ENCODE results near the gene SLC7A14.
A peak's percentile ranks its signal among the peaks of the same experiment; 100 is the strongest.

Gene SLC7A14

GRCh38 chr3:170585937-170586310 is at the start of gene SLC7A14:
TSS of gene SLC7A14 (minus strand) at chr3:170586075. CDS start at chr3:170526936, 59,139 bp downstream.
- no peak for DNase-seq (ENCODE audit: low spot score)

- DNase-seq (ENCODE audit: low spot score), result no peak
Observed at GRCh38 chr3:170635385-170635735, 49.5 kb upstream of the SLC7A14 start.

DNA sequence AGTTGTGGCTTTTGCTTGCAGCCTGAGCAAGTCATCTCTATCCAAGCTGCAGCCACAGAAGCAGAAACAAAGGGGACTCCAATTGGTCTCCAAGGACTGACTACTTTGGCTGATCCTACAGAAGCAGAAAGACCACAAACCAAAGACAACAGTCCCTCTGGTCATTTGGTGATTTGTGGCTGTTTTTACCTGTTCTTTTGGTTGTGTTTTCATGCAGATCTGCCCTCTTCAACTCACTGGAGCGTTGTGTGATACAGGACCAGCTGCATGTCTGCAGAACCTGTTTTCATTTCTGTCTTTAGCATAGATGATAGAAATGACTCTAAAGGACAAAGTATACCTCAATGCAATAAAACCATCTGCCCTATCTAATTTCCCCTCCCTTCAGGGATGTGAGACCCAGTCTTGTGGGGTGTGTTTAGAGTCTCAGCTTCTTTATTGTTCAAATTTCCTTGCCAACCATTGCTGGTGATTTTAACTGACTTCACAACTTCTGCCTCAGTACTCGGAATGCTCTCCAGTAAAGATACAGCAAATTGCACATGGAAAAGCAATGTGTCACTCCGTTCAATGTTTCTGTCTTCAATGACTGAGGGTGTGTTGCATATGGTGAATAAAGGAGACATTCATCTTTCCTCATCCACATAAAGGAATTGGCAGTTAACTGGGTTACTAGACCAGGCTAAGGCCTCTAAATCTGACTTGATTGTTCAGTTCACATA is 48.9 kb upstream of the SLC7A14 start:
- DNase-seq (ENCODE audit: low spot score), result no peak

- DNase-seq (ENCODE audit: low spot score), result no peak
Observed at GRCh38 chr3:170633573-170633972, 47.7 kb upstream of the SLC7A14 start.

DNA sequence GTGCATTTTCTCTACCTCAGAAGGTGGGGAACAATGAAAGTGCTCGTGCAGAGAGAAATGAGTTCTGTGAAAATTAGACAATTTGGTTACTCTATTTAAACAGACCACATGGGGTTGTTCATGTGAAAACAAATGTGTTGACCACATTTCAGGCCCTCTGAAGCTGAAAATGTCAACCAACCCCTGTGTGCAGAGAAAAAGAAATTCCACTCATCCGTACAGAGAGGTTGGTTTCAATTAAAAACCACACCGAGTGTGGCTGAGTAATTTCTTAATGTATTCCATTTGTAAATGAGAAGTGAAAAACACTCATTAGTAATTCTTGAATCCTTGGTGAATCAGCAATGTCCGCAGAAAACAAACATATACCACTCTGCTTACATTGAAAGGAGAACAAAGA is 46.9 kb upstream of the SLC7A14 start:
- peak; percentile 50 for DNase-seq (ENCODE audit: low spot score)

DNA sequence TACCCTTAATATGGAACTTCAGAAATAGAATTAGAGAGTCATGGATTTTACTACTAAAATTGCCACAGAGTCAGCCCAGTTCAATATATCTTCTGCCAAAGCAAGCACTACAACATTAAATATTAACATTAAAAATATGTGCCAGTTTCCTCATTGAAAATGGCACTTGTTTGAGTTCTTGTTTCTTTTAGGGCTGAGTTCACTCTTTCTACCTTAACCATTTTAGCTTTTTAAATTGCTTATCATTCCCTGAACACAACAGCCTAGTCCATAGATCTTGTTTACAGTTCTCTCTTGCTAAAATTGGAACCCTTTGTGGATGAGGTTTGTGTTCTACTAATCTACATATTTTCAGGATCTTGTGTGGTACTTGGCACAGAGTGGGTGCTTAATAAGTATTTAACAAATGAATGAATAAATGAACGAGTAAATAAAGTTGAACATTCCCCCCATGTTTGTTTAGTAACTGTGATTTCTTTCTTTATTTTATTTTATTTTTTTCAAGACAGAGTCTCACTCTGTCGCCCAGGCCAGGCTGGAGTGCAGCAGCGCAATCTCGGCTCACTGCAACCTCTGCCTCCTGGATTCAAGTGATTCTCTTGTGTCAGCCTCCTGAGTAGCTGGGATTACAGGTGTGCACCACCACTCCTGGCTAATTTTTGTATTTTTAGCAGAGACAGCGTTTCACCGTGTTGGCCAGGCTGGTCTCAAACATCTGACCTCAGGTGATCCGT is 46.0 kb upstream of the SLC7A14 start:
- no peak for DNase-seq (ENCODE audit: low spot score)

GRCh38 chr3:170623524-170623923 is 37.6 kb upstream of the SLC7A14 start:
- no peak for DNase-seq (ENCODE audit: low spot score)

DNA sequence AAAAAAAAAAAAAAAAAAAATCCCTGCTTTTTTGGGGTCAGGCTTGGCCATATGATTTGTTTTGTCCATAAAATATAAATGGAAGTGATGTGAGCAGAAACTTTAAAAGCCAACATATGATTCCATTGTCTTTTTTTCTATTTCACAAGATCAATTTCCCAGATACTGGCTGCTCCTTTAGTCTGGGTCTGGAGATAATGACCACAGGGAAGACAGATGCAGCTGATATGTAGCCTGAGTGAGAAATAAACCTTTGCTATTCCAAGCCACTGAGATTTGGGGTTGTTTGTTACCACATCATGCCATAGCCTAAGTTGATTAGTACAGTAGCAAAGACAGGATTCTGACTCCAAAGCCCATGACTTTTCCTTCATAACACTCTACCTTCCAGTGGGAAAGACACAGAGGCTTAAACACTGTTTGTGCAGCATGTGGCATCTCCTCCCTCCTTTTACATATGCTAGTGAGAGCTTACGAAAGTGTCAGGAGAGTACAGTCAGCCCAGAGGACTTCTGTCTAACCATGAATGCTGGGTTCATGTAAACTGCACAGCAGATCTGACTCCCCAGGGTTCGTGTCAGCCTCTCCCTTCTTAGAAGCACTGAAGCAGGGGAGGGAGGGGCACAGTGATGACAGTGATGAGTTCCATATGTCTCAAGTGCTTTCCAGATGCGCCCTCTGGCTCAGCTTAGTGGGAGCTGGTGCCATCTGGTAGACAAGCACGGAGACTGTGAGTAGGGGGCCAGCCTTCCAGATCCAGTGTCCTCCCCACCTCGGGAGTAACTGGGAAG is 36.7 kb upstream of the SLC7A14 start:
- no peak for DNase-seq (ENCODE audit: low spot score)

GRCh38 chr3:170621256-170621655 is 35.4 kb upstream of the SLC7A14 start:
- DNase-seq (ENCODE audit: low spot score), result peak; percentile 44

DNA sequence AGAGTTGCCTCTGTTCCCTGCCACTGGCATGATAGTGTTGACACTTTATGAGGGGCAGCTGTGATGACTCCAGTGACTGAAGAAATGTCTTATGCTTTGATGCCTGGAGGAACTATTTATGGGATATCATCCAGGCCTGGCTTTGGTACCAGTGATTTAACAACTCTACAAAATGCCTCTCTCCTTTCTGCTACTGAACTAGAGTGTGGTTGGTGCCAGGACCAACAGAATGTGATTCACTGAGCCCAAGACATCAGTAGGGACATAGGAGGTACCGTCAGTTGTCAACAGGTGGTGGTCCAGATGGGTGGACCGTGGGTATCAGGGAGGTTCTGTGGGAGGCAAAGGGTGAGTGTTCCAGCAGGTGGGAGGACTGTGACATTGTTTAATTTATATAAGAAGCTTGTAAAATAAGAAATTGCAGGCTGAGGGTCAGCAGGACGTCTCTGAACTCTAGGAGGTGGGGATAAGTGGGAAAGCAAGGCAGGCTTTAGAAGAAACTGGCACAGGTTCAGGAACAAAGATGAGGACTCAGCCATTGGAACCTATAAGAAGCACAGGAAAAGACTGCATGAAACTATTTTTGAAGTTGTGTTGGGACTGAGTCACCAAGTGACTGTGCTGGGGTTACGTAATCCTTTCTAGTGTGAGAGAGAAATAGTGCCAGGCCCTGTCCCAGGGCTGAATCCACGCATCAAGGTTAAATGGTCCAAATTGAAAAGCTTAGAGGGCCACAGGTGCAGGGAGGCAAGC is 28.5 kb upstream of the SLC7A14 start:
- DNase-seq (ENCODE audit: low spot score), result peak; percentile 85

GRCh38 chr3:170611751-170612150 is 25.9 kb upstream of the SLC7A14 start:
- no peak for DNase-seq (ENCODE audit: low spot score)

DNA sequence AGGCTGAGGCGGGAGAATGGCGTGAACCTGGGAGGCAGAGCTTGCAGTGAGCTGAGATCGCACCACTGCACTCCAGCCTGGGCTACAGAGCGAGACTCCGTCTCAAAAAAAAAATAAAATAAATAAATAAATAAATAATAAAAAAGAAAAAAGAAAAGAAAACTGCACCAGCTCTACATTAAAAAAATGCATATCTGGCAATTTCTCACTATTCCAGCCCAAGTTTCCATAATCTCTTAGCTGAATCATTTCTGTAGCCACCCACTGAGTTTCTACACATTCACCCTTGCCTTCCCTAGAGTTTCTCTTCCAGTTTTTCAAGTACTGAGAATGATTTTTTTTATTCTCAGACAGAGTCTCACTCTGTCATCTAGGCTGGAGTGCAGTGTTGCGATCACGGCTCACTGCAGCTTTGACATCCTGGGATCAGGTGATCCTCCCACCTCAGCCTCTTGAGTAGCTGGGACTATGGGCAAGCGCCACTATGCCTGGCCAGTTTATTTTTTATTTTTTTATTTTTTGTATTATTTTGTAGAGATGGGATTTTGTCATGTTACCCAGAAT is 24.5 kb upstream of the SLC7A14 start:
- DNase-seq (ENCODE audit: low spot score), result no peak

- DNase-seq (ENCODE audit: low spot score), result no peak
Observed at GRCh38 chr3:170608475-170608874, 22.6 kb upstream of the SLC7A14 start.

DNA sequence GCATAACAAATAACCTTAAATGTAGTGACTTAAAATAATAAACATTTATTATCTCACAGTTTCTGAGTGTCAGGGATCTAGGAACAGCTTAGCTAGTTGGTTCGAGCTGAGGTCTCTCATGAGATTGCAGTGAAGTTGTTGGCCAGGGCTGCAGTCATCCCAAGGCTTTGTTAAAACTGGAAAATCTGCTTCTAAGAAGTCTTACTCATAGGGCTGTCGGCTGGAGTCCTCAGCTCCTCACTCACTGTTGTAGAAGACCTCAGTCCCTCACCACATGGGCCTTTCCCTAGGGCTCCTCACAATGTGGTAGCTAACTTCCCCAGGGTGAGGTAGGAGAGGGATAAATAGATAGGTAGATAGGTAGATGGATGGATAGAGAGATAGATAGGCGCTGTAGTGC is 20.8 kb upstream of the SLC7A14 start:
- no peak for DNase-seq (ENCODE audit: low spot score)

DNA sequence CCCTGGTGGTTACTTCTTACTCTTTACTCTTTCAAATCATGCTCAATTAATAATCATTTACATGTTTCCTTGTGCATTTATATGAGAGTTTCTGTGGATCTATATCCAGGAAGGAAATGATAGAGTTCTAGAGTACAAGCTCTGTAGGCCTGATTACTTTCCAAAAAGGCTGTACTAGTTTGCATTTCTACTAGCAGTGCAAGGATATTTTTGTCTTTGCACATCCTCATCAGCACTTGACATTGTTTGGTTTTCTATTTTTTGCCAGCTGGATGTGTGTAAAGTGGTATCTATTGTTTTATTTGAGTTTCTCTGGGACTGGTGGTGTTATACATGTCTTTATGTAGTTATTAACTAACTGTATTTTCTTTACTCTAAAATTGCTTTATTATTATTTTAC is 19.6 kb upstream of the SLC7A14 start:
- no peak for DNase-seq (ENCODE audit: low spot score)

- no peak for DNase-seq (ENCODE audit: low spot score)
Observed at GRCh38 chr3:170603770-170604510, 18.1 kb upstream of the SLC7A14 start.

- DNase-seq (ENCODE audit: low spot score), result no peak
Observed at GRCh38 chr3:170602556-170602955, 16.7 kb upstream of the SLC7A14 start.

DNA sequence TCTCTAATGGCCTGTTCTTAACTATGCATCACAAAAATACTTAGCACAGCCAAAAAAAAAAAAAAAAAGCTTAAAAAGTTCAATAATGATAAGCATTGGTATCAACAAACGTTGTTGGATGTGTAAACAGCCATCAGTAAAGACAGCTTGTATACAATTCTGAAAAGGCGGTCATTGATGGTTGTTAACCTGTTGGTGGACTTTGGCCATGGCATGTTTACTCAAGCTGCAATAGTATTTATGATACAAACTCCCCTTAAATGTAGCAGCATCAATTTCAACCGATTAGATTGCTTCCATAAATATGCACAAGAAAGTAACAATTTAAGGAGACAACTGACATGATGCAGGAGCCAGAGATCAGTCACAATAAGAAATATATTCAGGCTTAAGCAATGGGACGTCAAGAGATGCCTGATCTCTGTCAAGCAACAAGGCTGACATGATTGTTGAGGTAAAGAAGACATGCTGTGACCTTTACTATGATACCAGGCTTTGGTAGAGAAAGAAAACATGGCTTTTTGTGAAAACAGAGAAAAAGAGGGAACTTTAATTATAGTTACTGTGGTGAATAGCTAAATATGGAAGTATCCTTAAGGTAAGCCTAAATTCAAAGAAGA is 14.2 kb upstream of the SLC7A14 start:
- no peak for DNase-seq (ENCODE audit: low spot score)

DNA sequence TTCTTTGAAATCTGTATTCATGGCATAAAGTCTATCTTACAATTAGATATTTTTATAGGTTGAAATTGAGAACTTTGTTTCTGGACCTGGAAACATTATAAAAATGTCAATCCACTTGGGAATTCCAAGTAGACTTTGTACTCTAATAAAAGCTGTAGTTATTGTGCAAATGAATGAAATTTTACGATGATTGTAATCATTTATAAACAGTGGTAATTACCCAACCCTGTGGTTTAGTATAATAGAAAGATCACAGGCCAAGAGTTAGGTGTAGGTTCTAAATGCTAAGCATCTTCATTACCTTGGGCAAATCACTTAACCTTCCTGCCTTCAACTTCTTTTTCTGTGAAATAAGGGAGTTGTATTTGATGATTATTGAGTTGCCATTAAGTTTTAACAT is 13.2 kb upstream of the SLC7A14 start:
- DNase-seq (ENCODE audit: low spot score), result no peak

- no peak for DNase-seq (ENCODE audit: low spot score)
Observed at GRCh38 chr3:170598091-170598502, 12.2 kb upstream of the SLC7A14 start.

DNA sequence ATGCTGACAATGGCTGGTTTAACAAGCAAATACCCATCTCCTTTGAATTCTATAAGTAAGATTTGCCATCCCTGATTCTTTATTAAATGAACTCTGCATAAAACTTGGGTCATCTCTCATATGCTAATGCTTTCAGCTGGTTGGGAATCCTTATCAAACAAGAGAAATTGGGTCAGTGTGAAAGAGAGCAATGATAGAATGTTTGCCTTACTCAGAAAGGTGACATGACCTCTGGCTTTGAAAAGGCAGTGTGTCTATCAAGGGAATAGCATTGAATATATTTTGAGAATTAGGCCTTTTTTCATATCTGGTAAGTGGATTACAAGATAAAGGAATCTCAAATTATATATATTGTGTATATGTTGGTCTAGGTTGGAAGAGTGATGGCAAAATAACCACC is 8.7 kb upstream of the SLC7A14 start:
- DNase-seq (ENCODE audit: low spot score), result no peak
